Kidney (tissue), 14 donors: ENCODE measurements around the gene COL23A1. TPM values are rescaled to one million over a fixed set of nuclear protein-coding genes. Genes with fewer than 3 reads are reported as not detected.

Source experiments
- DNase-seq, 5 donors: peaks; one replicate each; pipeline ENCODE4 v3.0.0-alpha.2; 2013 to 2020
- FAIRE-seq: peaks from 2 replicates; lab custom pipeline; 2012; peaks lifted over from hg19 to GRCh38; lab: Jason Lieb, UNC
- H3K27ac ChIP-seq, 2 donors: one replicate each; pipeline ENCODE4 v1.7.0; 2013; ENCODE audit warnings: low read depth in 2 of 2, low read length in 2 of 2, inconsistent platforms in 1 of 2
- H3K27me3 ChIP-seq: one replicate; pipeline ENCODE4 v1.7.1; 2013; ENCODE audit warnings: low read length, inconsistent platforms; ENCODE audit not compliant: control insufficient read depth, insufficient read depth
- H3K36me3 ChIP-seq, 3 donors: one replicate each; pipeline versions ENCODE4 v1.7.0 to v1.7.1; 2013; ENCODE audit warnings: low read length in 3 of 3, control low read depth in 1 of 3, inconsistent platforms in 1 of 3; ENCODE audit not compliant: insufficient read depth in 3 of 3, control insufficient read depth in 2 of 3
- H3K4me1 ChIP-seq, 3 donors: one replicate each; pipeline versions ENCODE4 v1.7.0 to v1.7.1; 2013; ENCODE audit warnings: low read length in 3 of 3, inconsistent platforms in 1 of 3, low read depth in 1 of 3; ENCODE audit not compliant: control insufficient read depth in 2 of 3, insufficient read depth in 2 of 3
- H3K4me3 ChIP-seq, 3 donors: one replicate each; pipeline versions ENCODE4 v1.7.0 to v1.8.1; 2013; ENCODE audit warnings: low read length in 3 of 3, control low read depth in 1 of 3, inconsistent platforms in 1 of 3
- H3K9ac ChIP-seq, 3 donors: one replicate each; pipeline versions ENCODE4 v1.7.0 to v1.7.1; 2013; ENCODE audit warnings: low read length in 3 of 3, control low read depth in 1 of 3, inconsistent platforms in 1 of 3
- H3K9me3 ChIP-seq, 3 donors: one replicate each; pipeline versions ENCODE4 v1.7.0 to v1.7.1; 2013; ENCODE audit warnings: low read length in 3 of 3, control low read depth in 1 of 3, inconsistent platforms in 1 of 3; ENCODE audit not compliant: control insufficient read depth in 2 of 3, insufficient read depth in 1 of 3
- CTCF ChIP-seq: IDR thresholded peaks from 3 replicates; pipeline ENCODE4 v1.5.1; 2012; ENCODE audit warnings: mild to moderate bottlenecking, moderate library complexity, borderline replicate concordance; ENCODE audit not compliant: insufficient read depth; ENCODE audit errors: extremely low read depth
- intact Hi-C: fragments of 100-400 bp; cut with DNase I; formaldehyde crosslinking; loops from one replicate; pipeline ENCODE4 v1.11.1; 2022
- polyA plus RNA-seq: library from polyadenylated mRNA; stranded (reverse); fragments of 350-450 nt; fragmentation: Illumina TruSeq; extraction: RNeasy Lipid Tissue Mini Kit (QIAGEN cat#74804); gene quantifications from one replicate; pipeline ENCODE4 v1.2.3, GENCODE V29; 2014; ENCODE audit warnings: low read depth, low replicate concordance; ENCODE audit not compliant: insufficient read depth
- total RNA-seq: library from RNA; stranded (reverse); fragmentation: NEBNext Ultra II Directional; extraction: Animal tissue kit (Norgen Biotek cat#: 25700); gene quantifications from one replicate; pipeline ENCODE4 v1.2.1, GENCODE V29; 2021
- donor health status: control.
- donor health status: control.
- donor health status: control.
- donor health status: control.
- donor health status: control.
- donor health status: DM: yes; HTN: yes; CAD: no.
- donor health status: Normal renal cell carcinoma (clear cell type).

COL23A1 gene
- total and polyA plus RNA-seq, 2 donors from 2014 or later, result 4.1 to 8.7 TPM

- FAIRE-seq (no peak), DNase-seq (peak in 1 of 5 donors; percentile 18)
- H3K9me3 ChIP-seq, result no peaks in the 10 kb centered on the region
- no peak overlapping the region for H3K27ac ChIP-seq
- H3K4me1 ChIP-seq, result peaks cover 0 to 4% (median 4%) of the 10 kb centered on the region in 3 donors
- intact Hi-C loops, result no loop called here
- no peak overlapping the region for H3K4me3 ChIP-seq
- no peaks in the 10 kb centered on the region for H3K36me3 ChIP-seq
- H3K27me3 ChIP-seq, result no peaks in the 10 kb centered on the region
- H3K9ac ChIP-seq, result no peak overlapping the region
- no peak for TF ChIP-seq CTCF
Measured at GRCh38 chr5:178439493-178440180, 150.6 kb downstream of the COL23A1 start.

- FAIRE-seq, result no peak
- no peak overlapping the region for H3K27ac ChIP-seq
Measured at GRCh38 chr5:178438796-178439195, 151.4 kb downstream of the COL23A1 start.

GRCh38 chr5:178437386-178438075 is 152.7 kb downstream of the COL23A1 start:
- Histone ChIP-seq H3K27ac (no peak overlapping the region), H3K4me3 (no peak overlapping the region), H3K4me1 (peaks cover 0 to 14% (median 11%) of the 10 kb centered on the region in 3 donors), H3K27me3 (no peaks in the 10 kb centered on the region), H3K36me3 (no peaks in the 10 kb centered on the region), H3K9ac (no peak overlapping the region), H3K9me3 (no peaks in the 10 kb centered on the region)
- intact Hi-C loops, result no loop called here
- TF ChIP-seq CTCF, result no peak
- DNase-seq (peak in 1 of 5 donors; percentile 40), FAIRE-seq (no peak)

More at GRCh38 chr5:178438796-178439195, 151.4 kb downstream of the COL23A1 start:
- H3K4me3 ChIP-seq, result no peak overlapping the region
- H3K4me1 ChIP-seq, result peaks cover 0 to 8% (median 4%) of the 10 kb centered on the region in 3 donors
- TF ChIP-seq CTCF, result no peak
- no peaks in the 10 kb centered on the region for H3K36me3 ChIP-seq
- no peaks in the 10 kb centered on the region for H3K9me3 ChIP-seq
- intact Hi-C loops, result no loop called here
- H3K9ac ChIP-seq, result no peak overlapping the region
- no peaks in the 10 kb centered on the region for H3K27me3 ChIP-seq
- DNase-seq, result peak in 1 of 5 donors; percentile 21
